RWPE2 (cell line): ENCODE results near the gene MDFI.

Experiments used
- ATAC-seq: fragments of 200-7000 bp; cut with Tn5 transposase; 3 replicates; pipeline ENCODE4 v1.9.1; 2021; ENCODE audit warnings: low read depth
- DNase-seq: peaks from one replicate; pipeline ENCODE4 v3.0.0-alpha.2; 2020; ENCODE audit warnings: low spot score
- H3K27ac ChIP-seq: fragments of 450-650 bp; 2 replicates; pipeline ENCODE4 v1.5.1; 2017; ENCODE audit warnings: mild to moderate bottlenecking; ENCODE audit not compliant: poor library complexity, severe bottlenecking
- H3K27me3 ChIP-seq: fragments of 250-450 bp; sonication (Bioruptor Pico); 2 replicates; pipeline ENCODE4 v1.5.1; 2021; ENCODE audit warnings: mild to moderate bottlenecking, moderate library complexity; ENCODE audit not compliant: insufficient read depth, poor library complexity, severe bottlenecking
- H3K36me3 ChIP-seq: fragments of 250-450 bp; sonication (Bioruptor Pico); 2 replicates; pipeline ENCODE4 v1.5.1; 2020; ENCODE audit warnings: low read depth, mild to moderate bottlenecking, moderate library complexity
- H3K4me1 ChIP-seq: fragments of 250-450 bp; sonication (Bioruptor Pico); 2 replicates; pipeline ENCODE4 v1.5.1; 2021; ENCODE audit warnings: mild to moderate bottlenecking, moderate library complexity; ENCODE audit not compliant: insufficient read depth, poor library complexity, severe bottlenecking
- H3K4me3 ChIP-seq: fragments of 250-450 bp; sonication (Bioruptor Pico); 2 replicates; pipeline ENCODE4 v1.5.1; 2021; ENCODE audit warnings: mild to moderate bottlenecking, moderate library complexity; ENCODE audit not compliant: severe bottlenecking
- H3K9me3 ChIP-seq: fragments of 250-450 bp; sonication (Bioruptor Pico); 2 replicates; pipeline ENCODE4 v1.5.1; 2021; ENCODE audit warnings: mild to moderate bottlenecking, moderate library complexity; ENCODE audit not compliant: severe bottlenecking
- CTCF ChIP-seq: fragments of 450-650 bp; IDR thresholded peaks from one replicate; pipeline ENCODE4 v1.5.1; 2017; ENCODE audit warnings: mild to moderate bottlenecking, moderate library complexity; ENCODE audit not compliant: poor library complexity, severe bottlenecking

The MDFI gene

GRCh38 chr6:41647061-41647511 lies 8.8 kb downstream of the MDFI start:
- Histone ChIP-seq H3K4me3 (no peak overlapping the region), H3K27me3 (no peaks in the 10 kb centered on the region), H3K36me3 (peaks cover 74% of the 10 kb centered on the region), H3K9me3 (no peaks in the 10 kb centered on the region), H3K27ac (no peak overlapping the region), H3K4me1 (peaks cover 18% of the 10 kb centered on the region)
- ATAC-seq (no peak), DNase-seq (no peak)
- no peak for TF ChIP-seq CTCF

- ATAC-seq (no peak), DNase-seq (no peak)
- TF ChIP-seq CTCF, result no peak
- Histone ChIP-seq H3K9me3 (no peaks in the 10 kb centered on the region), H3K4me3 (no peak overlapping the region), H3K4me1 (peaks cover 14% of the 10 kb centered on the region), H3K36me3 (peaks cover 79% of the 10 kb centered on the region), H3K27ac (no peak overlapping the region), H3K27me3 (no peaks in the 10 kb centered on the region)
Observed at GRCh38 chr6:41648070-41648585, 9.9 kb downstream of the MDFI start.

DNA sequence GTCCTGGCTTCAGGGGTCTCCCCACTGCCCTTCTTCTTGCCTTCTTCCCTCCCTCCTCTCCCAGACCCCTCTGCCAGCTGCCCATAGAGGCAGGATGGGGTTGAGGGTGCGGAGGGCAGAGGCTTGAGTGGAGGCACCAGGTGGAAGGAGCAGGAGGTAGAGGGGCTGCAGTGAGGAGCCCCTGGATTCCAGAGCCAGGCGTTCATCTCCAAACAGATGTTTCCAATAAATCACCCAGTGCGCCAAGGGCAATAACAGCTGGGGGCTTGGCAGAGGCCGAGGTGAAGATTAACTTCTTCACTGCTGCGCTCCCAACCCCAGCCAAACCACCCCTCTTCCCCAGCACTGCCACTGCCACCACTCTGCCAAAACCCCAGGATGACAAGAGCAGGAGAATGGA lies 10.7 kb downstream of the MDFI start:
- H3K27me3 ChIP-seq, result no peaks in the 10 kb centered on the region
- H3K4me1 ChIP-seq, result peaks cover 7% of the 10 kb centered on the region
- no peak for DNase-seq
- ATAC-seq, result no peak
- no peak for TF ChIP-seq CTCF
- H3K36me3 ChIP-seq, result peaks cover 83% of the 10 kb centered on the region
- H3K27ac ChIP-seq, result no peak overlapping the region
- no peak overlapping the region for H3K4me3 ChIP-seq
- no peaks in the 10 kb centered on the region for H3K9me3 ChIP-seq

DNA sequence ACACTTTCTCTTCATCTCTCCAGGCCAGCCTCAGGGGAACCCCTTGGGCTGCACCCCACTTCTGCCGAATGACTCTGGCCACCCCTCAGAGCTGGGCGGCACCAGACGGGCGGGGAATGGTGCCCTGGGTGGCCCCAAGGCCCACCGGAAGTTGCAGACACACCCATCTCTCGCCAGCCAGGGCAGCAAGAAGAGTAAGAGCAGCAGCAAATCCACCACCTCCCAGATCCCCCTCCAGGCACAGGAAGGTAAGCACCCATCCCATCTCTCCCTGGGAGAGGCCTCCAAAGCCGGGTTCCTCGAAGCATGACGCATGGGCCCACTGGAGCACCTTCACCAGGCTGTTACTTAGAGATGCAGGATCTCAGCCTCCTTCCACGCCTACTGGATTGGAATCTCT lies 11.3 kb downstream of the MDFI start:
- peaks cover 83% of the 10 kb centered on the region for H3K36me3 ChIP-seq

More for the DNA sequence above, 11.3 kb downstream of the MDFI start:
- TF ChIP-seq CTCF, result no peak
- Histone ChIP-seq H3K4me1 (peaks cover under 1% of the 10 kb centered on the region), H3K9me3 (no peaks in the 10 kb centered on the region), H3K27ac (no peak overlapping the region), H3K4me3 (no peak overlapping the region), H3K27me3 (no peaks in the 10 kb centered on the region)
- no peak for DNase-seq
- no peak for ATAC-seq
